ENCODE data around the gene CEP164.

DNA sequence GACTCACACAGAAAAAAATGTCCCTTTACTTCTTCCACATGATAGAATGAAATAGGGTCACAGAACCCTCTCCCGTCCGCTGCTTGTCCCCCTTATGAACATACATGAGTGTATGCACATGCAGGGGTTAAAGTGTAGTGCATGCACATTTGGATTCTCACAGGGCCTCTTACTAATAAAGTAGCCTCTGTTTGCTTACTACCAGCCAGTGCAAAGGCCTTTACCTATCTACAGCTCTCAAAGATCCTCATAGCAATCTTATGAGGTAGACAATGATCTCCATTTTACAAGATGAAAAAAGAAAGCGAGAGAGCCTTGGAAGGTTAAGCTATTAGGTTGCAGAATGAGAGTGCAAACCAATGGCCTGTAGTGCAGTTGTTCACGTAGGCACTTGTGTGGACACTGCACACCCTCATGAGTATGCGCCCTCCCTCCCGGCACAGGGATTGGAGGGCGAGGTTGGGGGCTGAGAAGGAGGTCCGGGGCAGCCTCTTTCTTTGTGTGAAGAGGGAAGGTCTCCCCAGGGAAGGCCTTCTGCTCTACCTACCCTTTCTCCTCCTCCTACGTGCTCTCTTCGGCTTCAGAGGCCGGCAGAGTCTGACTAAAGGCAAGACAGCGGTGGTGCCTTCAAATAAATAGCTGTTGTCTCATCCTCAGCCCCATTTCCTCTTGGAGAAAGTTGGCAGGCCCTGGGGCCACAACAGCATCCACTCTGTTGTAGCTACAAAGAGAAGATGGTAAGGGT, 91.3 kb downstream of the CEP164 start:
- no peak for TF ChIP-seq CTCF (IDR thresholded peaks at IDR 0.05)
- TF ChIP-seq POLR2AphosphoS5 (IDR thresholded peaks at IDR 0.05), result no peak
- no peak for TF ChIP-seq POLR2A (IDR thresholded peaks at IDR 0.05)
